K562 (cell line): Measurements from ENCODE around the gene AKT1. TPM values are rescaled to one million over a fixed set of nuclear protein-coding genes. Genes with fewer than 3 reads are reported as not detected.

Experiments used
- ETV1 ChIP-seq: fragments of 450-650 bp; conservative IDR thresholded peaks from 2 replicates; pipeline ENCODE4 v1.6.1; 2016; ENCODE audit warnings: missing genetic modification characterization, control low read depth, low read depth, missing compliant biosample characterization
- GTF2A2 ChIP-seq: IDR thresholded peaks from 2 replicates; pipeline ENCODE4 v1.6.1; 2016; ENCODE audit warnings: mild to moderate bottlenecking, missing genetic modification characterization, missing compliant biosample characterization
- MAZ ChIP-seq, 2 experiments: fragments of 450-650 bp in 1 of 2; sonication (generic) in 1 of 2; formaldehyde crosslinking; IDR thresholded peaks in 1 of 2; conservative IDR thresholded peaks in 1 of 2; 2 replicates each; pipeline versions ENCODE4 v1.4.0 to v1.5.0; 2020; ENCODE audit warnings: mild to moderate bottlenecking in 1 of 2, missing genetic modification reagents in 1 of 2
- MCM3 ChIP-seq: fragments of 450-650 bp; IDR thresholded peaks from 2 replicates; pipeline ENCODE4 v1.6.1; 2016
- ZNF3 ChIP-seq: fragments of 250-450 bp; sonication (Bioruptor Pico); IDR thresholded peaks from 2 replicates; pipeline ENCODE4 v1.5.0; 2021; ENCODE audit warnings: mild to moderate bottlenecking, moderate library complexity
- ZSCAN32 ChIP-seq: fragments of 450-650 bp; formaldehyde crosslinking; IDR thresholded peaks from 2 replicates; pipeline ENCODE4 v1.4.0; 2020; ENCODE audit warnings: mild to moderate bottlenecking, moderate library complexity
- polyA plus RNA-seq, 8 experiments: library from polyadenylated mRNA; depleted of rRNA in 4 of 8; stranded (reverse) in 5 of 8; unstranded in 3 of 8; fragments of >200 nt; fragmentation: Nextera tagmentation in 2 of 8; fragmentation: Illumina TruSeq in 1 of 8; extraction: Ambion mirVana in 2 of 8; extraction: Trizol in 1 of 8; gene quantifications; 2 replicates each; pipeline versions ENCODE4 v1.2.1 to v1.2.3, GENCODE V29; 2011 to 2014; ENCODE audit warnings: inconsistent platforms in 1 of 8, missing spikeins in 1 of 8
- total RNA-seq, 7 experiments: library from RNA; depleted of rRNA in 6 of 7; stranded (reverse); fragments of >200 nt in 6 of 7; fragmentation: Illumina TruSeq in 2 of 7; extraction: Trizol in 2 of 7; gene quantifications; 2 replicates each; pipeline versions ENCODE4 v1.2.1 to v1.2.3, GENCODE V29; 2011 to 2021; ENCODE audit warnings: low replicate concordance in 1 of 7
- TF ChIP-seq, protein P1 (sequence below), 2 experiments: IDR thresholded peaks in 1 of 2; conservative IDR thresholded peaks in 1 of 2; 2 replicates each; pipeline ENCODE4 v1.6.1; 2016; ENCODE audit warnings: low read depth in 2 of 2, mild to moderate bottlenecking in 1 of 2, missing compliant biosample characterization in 1 of 2, missing genetic modification characterization in 1 of 2, moderate library complexity in 1 of 2
- TF ChIP-seq, protein P2 (sequence below): fragments of 250-450 bp; sonication (Bioruptor Pico); IDR thresholded peaks from 2 replicates; pipeline ENCODE4 v1.9.0; 2021; ENCODE audit warnings: mild to moderate bottlenecking

AKT1 gene
- total and polyA plus RNA-seq, 9 of the 15 experiments (the other 6 are each of a cell fraction or from before 2014, with no cell fraction given) = 0.49 to 132 (median 75.1) TPM

GRCh38 chr14:104734051-104734587 lies 61.4 kb downstream of the AKT1 start (continued):
- TF ChIP-seq, protein P1, sequence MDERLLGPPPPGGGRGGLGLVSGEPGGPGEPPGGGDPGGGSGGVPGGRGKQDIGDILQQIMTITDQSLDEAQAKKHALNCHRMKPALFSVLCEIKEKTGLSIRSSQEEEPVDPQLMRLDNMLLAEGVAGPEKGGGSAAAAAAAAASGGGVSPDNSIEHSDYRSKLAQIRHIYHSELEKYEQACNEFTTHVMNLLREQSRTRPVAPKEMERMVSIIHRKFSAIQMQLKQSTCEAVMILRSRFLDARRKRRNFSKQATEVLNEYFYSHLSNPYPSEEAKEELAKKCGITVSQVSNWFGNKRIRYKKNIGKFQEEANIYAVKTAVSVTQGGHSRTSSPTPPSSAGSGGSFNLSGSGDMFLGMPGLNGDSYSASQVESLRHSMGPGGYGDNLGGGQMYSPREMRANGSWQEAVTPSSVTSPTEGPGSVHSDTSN (CRISPR knock-in tag; IDR thresholded peaks at IDR 0.05; ENCODE audit: low read depth) = no peak
- TF ChIP-seq, protein P1 (tag; conservative IDR thresholded peaks at IDR 0.05; ENCODE audit: low read depth) = no peak
- TF ChIP-seq ETV1 (tag) (no peak), MCM3 (no peak), GTF2A2 (no peak), MAZ (CRISPR knock-in tag; conservative IDR thresholded peaks at IDR 0.05 in 1 of 2, IDR thresholded peaks at IDR 0.05 in 1 of 2) (no peak), ZSCAN32 (CRISPR knock-in tag) (no peak), ZNF3 (CRISPR knock-in tag) (no peak)
- TF ChIP-seq, protein P2, sequence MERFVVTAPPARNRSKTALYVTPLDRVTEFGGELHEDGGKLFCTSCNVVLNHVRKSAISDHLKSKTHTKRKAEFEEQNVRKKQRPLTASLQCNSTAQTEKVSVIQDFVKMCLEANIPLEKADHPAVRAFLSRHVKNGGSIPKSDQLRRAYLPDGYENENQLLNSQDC (CRISPR knock-in tag) = no peak
- TF ChIP-seq, all 486 proteins: peak for 0
